MM.1S (cell line): ENCODE measurements around the gene IL9R.
"Not testable (repeated sequence)": the region's sequence is repeated elsewhere in the genome, so short reads cannot be mapped to it uniquely, and the experiment has no call there.

Source experiments
- DNase-seq: peaks from one replicate; pipeline ENCODE4 v3.0.0-alpha.2; 2015
- H2AFZ ChIP-seq: fragments of 300-600 bp; sonication (generic); 2 replicates; pipeline ENCODE4 v1.6.0; 2016; ENCODE audit warnings: antibody characterized with exemption, low read length
- H3F3A ChIP-seq: fragments of 300-600 bp; sonication (generic); 2 replicates; pipeline ENCODE4 v1.6.1; 2016; ENCODE audit warnings: mild to moderate bottlenecking, antibody characterized with exemption, low read length, moderate library complexity, mixed read lengths; ENCODE audit not compliant: insufficient read depth
- H3K27ac ChIP-seq: fragments of 300-600 bp; sonication (generic); 2 replicates; pipeline ENCODE4 v1.5.1; 2016; ENCODE audit warnings: mild to moderate bottlenecking, low read length
- H3K27me3 ChIP-seq: fragments of 300-600 bp; sonication (generic); replicated peaks from 2 replicates; pipeline ENCODE4 v1.6.0; 2016; ENCODE audit warnings: low read length; ENCODE audit not compliant: insufficient read depth
- H3K36me3 ChIP-seq: fragments of 300-600 bp; sonication (generic); replicated peaks from 2 replicates; pipeline ENCODE4 v1.6.1; 2016; ENCODE audit warnings: mild to moderate bottlenecking, low read length, mixed read lengths; ENCODE audit not compliant: insufficient read depth
- H3K4me1 ChIP-seq: fragments of 300-600 bp; sonication (generic); 2 replicates; pipeline ENCODE4 v1.6.1; 2016; ENCODE audit warnings: low read length, mixed read lengths
- H3K4me2 ChIP-seq: fragments of 300-600 bp; sonication (generic); 2 replicates; pipeline ENCODE4 v1.6.0; 2016; ENCODE audit warnings: low read depth, low read length
- H3K4me3 ChIP-seq: fragments of 300-600 bp; sonication (generic); 2 replicates; pipeline ENCODE4 v1.5.1; 2016; ENCODE audit warnings: low read length, mixed read lengths
- H3K79me2 ChIP-seq: fragments of 300-600 bp; sonication (generic); 2 replicates; pipeline ENCODE4 v1.6.1; 2016; ENCODE audit warnings: mixed run types, low read length, mixed read lengths
- H3K9ac ChIP-seq: fragments of 300-600 bp; sonication (generic); 2 replicates; pipeline ENCODE4 v1.6.1; 2016; ENCODE audit warnings: low read length, mixed read lengths
- H3K9me2 ChIP-seq: fragments of 300-600 bp; sonication (generic); replicated peaks from 2 replicates; pipeline ENCODE4 v1.6.1; 2016; ENCODE audit warnings: mild to moderate bottlenecking, low read length, mixed read lengths; ENCODE audit not compliant: insufficient read depth
- H3K9me3 ChIP-seq: fragments of 300-600 bp; sonication (generic); replicated peaks from 2 replicates; pipeline ENCODE4 v1.6.1; 2016; ENCODE audit warnings: mild to moderate bottlenecking, low read length, mixed read lengths; ENCODE audit not compliant: insufficient read depth
- H4K20me1 ChIP-seq: fragments of 300-600 bp; sonication (generic); 2 replicates; pipeline ENCODE4 v1.6.1; 2016; ENCODE audit warnings: mild to moderate bottlenecking, low read length, moderate library complexity, mixed read lengths; ENCODE audit not compliant: insufficient read depth
- CTCF ChIP-seq: fragments of 300-600 bp; sonication (generic); IDR thresholded peaks from 2 replicates; pipeline ENCODE4 v1.5.1; 2016; ENCODE audit warnings: antibody characterized with exemption, low read length, mixed read lengths
- EZH2 ChIP-seq: fragments of 300-600 bp; sonication (generic); optimal IDR thresholded peaks from 2 replicates; pipeline ENCODE3; 2017; ENCODE audit warnings: low read depth, mild to moderate bottlenecking, antibody characterized with exemption, low read length, mixed read lengths
- EZH2phosphoT487 ChIP-seq: fragments of 300-600 bp; sonication (generic); IDR thresholded peaks from 2 replicates; pipeline ENCODE4 v1.6.1; 2018; ENCODE audit warnings: antibody characterized with exemption, low read length

IL9R gene

GRCh38 chrX:156004740-156005139, 7.2 kb downstream of the IL9R start:
- Histone ChIP-seq H3K4me1 (no peaks in the 10 kb centered on the region), H3K36me3 (no peaks in the 10 kb centered on the region)
- no peak for TF ChIP-seq CTCF

GRCh38 chrX:156005144-156005543, 7.6 kb downstream of the IL9R start:
- Histone ChIP-seq H3K4me1 (no peaks in the 10 kb centered on the region), H3K9ac (no peak overlapping the region), H3K79me2 (no peaks in the 10 kb centered on the region), H3K36me3 (no peaks in the 10 kb centered on the region), H3K4me3 (no peak overlapping the region), H3K9me3 (no peaks in the 10 kb centered on the region), H4K20me1 (no peaks in the 10 kb centered on the region), H3K4me2 (no peak overlapping the region), H3F3A (no peaks in the 10 kb centered on the region), H3K9me2 (no peaks in the 10 kb centered on the region), H3K27ac (no peak overlapping the region), H2AFZ (no peak overlapping the region), H3K27me3 (no peaks in the 10 kb centered on the region)
- DNase-seq, result no peak
- TF ChIP-seq CTCF (no peak), EZH2 (no peak), EZH2phosphoT487 (no peak)

More at GRCh38 chrX:156004740-156005139, 7.2 kb downstream of the IL9R start:
- Histone ChIP-seq H3K27me3 (no peaks in the 10 kb centered on the region), H3K79me2 (no peaks in the 10 kb centered on the region), H3K9me3 (no peaks in the 10 kb centered on the region), H3K4me3 (no peak overlapping the region), H3F3A (no peaks in the 10 kb centered on the region), H3K9me2 (no peaks in the 10 kb centered on the region), H4K20me1 (no peaks in the 10 kb centered on the region), H2AFZ (no peak overlapping the region), H3K9ac (no peak overlapping the region), H3K4me2 (no peak overlapping the region), H3K27ac (no peak overlapping the region)
- DNase-seq, result no peak

GRCh38 chrX:156006468-156006867, 9.0 kb downstream of the IL9R start:
- not testable (repeated sequence) for H3K9ac ChIP-seq, H3K79me2 ChIP-seq, H3K27me3 ChIP-seq, H3K9me2 ChIP-seq, H3K4me2 ChIP-seq, H3F3A ChIP-seq, H3K4me3 ChIP-seq, H2AFZ ChIP-seq, DNase-seq, H3K27ac ChIP-seq, H3K36me3 ChIP-seq, H3K9me3 ChIP-seq, H3K4me1 ChIP-seq, H4K20me1 ChIP-seq

GRCh38 chrX:156008379-156008778, 10.9 kb downstream of the IL9R start:
- not testable (repeated sequence) for H4K20me1 ChIP-seq, H3K4me3 ChIP-seq, H3K36me3 ChIP-seq, H3K9ac ChIP-seq, H3F3A ChIP-seq, DNase-seq, H3K27me3 ChIP-seq, H3K4me2 ChIP-seq, H3K4me1 ChIP-seq, H3K79me2 ChIP-seq, H2AFZ ChIP-seq, H3K27ac ChIP-seq, H3K9me2 ChIP-seq, H3K9me3 ChIP-seq
